SU-DHL-6 (cell line): ENCODE measurements around the gene KCNIP4.

Experiments used
- EZH2phosphoT487 ChIP-seq: fragments of 200-600 bp; sonication (generic), shearing (Covaris generic); conservative IDR thresholded peaks from 2 replicates; pipeline ENCODE4 v1.6.1; 2018; ENCODE audit warnings: mild to moderate bottlenecking, antibody characterized with exemption, low read length, moderate library complexity, mixed read lengths
- TF ChIP-seq, protein P1 (sequence below): fragments of 200-600 bp; sonication (generic); IDR thresholded peaks from one replicate; pipeline ENCODE4 v1.5.1; 2017; ENCODE audit warnings: antibody characterized with exemption, mild to moderate bottlenecking, low read length, moderate library complexity; ENCODE audit not compliant: insufficient read depth, poor library complexity, severe bottlenecking

DNA sequence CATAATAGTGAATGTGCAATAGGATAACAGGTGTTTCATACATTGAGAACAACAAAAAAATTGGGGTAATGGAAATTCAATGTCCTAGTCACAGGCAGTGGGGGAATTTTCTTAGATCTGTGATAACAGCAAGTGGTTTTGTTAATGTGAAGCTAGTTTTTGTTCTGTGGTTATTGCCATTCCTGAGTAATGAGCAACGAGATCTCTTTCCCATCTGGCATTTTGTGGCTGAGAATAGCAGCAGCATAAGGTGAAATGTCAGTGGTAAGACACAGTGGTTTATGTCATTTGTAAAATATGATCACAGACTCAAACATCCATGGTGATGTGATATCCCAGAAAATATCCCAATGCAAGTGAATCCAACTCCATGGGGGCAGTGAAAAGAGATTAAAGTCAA, 497.5 kb downstream of the KCNIP4 start:
- TF ChIP-seq, protein P1, sequence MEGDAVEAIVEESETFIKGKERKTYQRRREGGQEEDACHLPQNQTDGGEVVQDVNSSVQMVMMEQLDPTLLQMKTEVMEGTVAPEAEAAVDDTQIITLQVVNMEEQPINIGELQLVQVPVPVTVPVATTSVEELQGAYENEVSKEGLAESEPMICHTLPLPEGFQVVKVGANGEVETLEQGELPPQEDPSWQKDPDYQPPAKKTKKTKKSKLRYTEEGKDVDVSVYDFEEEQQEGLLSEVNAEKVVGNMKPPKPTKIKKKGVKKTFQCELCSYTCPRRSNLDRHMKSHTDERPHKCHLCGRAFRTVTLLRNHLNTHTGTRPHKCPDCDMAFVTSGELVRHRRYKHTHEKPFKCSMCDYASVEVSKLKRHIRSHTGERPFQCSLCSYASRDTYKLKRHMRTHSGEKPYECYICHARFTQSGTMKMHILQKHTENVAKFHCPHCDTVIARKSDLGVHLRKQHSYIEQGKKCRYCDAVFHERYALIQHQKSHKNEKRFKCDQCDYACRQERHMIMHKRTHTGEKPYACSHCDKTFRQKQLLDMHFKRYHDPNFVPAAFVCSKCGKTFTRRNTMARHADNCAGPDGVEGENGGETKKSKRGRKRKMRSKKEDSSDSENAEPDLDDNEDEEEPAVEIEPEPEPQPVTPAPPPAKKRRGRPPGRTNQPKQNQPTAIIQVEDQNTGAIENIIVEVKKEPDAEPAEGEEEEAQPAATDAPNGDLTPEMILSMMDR: no peak
- no peak for TF ChIP-seq EZH2phosphoT487
